Endothelial cell of umbilical vein (primary cell): ENCODE measurements around the gene AMPD1. TPM values are rescaled to one million over a fixed set of nuclear protein-coding genes. Genes with fewer than 3 reads are reported as not detected.

Experiments used
- BruUV-seq: library from RNA; stranded (reverse); fragments of 400-500 nt; replicated peaks from 2 replicates; lab custom pipeline; 2021; lab: Mats Ljungman, UMichigan
- CTCF ChIA-PET: fragments of 300-600, 350-600 bp; sonication (Branson Sonifier 250); formaldehyde crosslinking; loops from one replicate; lab custom pipeline; 2021; ENCODE audit warnings: antibody characterized with exemption, inconsistent platforms; lab: Charles Lee
- POLR2A ChIA-PET: fragments of 300-600, 350-600 bp; sonication (Branson Sonifier 250); formaldehyde crosslinking; loops from one replicate; lab custom pipeline; 2021; ENCODE audit warnings: antibody characterized with exemption, inconsistent platforms; lab: Charles Lee
- DNase-seq: peaks from one replicate; pipeline ENCODE4 v3.0.0-alpha.2; 2011; ENCODE audit warnings: low read depth, low spot score
- FAIRE-seq: peaks from 2 replicates; lab custom pipeline; 2011; peaks lifted over from hg19 to GRCh38; lab: Jason Lieb, UNC
- H2AFZ ChIP-seq: 2 replicates; pipeline ENCODE4 v1.6.0; 2012; ENCODE audit warnings: low read depth, low read length, control low read depth, inconsistent platforms
- H3K27ac ChIP-seq: 2 replicates; pipeline ENCODE4 v1.5.1; 2011; ENCODE audit warnings: low read depth, mild to moderate bottlenecking, control low read depth, low read length, moderate library complexity; ENCODE audit not compliant: insufficient read depth
- H3K27me3 ChIP-seq, 2 experiments: 2 replicates each; pipeline versions ENCODE4 v1.6.0 to v1.6.1; 2011; ENCODE audit warnings: low read length in 2 of 2, mixed read lengths in 1 of 2; ENCODE audit not compliant: control insufficient read depth in 2 of 2, insufficient read depth in 2 of 2
- H3K36me3 ChIP-seq, 2 experiments: 2 replicates in 1 of 2; 3 replicates in 1 of 2; pipeline ENCODE4 v1.5.1; 2011; ENCODE audit warnings: low read length in 2 of 2, mild to moderate bottlenecking in 1 of 2, moderate library complexity in 1 of 2; ENCODE audit not compliant: control insufficient read depth in 2 of 2, insufficient read depth in 2 of 2; ENCODE audit errors: extremely low read depth in 1 of 2
- H3K4me1 ChIP-seq: 3 replicates; pipeline ENCODE4 v1.5.1; 2011; ENCODE audit warnings: mild to moderate bottlenecking, low read length; ENCODE audit not compliant: control insufficient read depth, insufficient read depth; ENCODE audit errors: extremely low read depth
- H3K4me2 ChIP-seq: 2 replicates; pipeline ENCODE4 v1.6.1; 2011; ENCODE audit warnings: low read length, control low read depth, mixed read lengths; ENCODE audit not compliant: insufficient read depth
- H3K4me3 ChIP-seq, 3 experiments: fragments of 200-600 bp in 1 of 3; sonication (generic), shearing (Covaris generic) in 1 of 3; replicated peaks in 1 of 3; 2 replicates each; pipeline ENCODE4 v1.5.1; 2011 to 2016; ENCODE audit warnings: control low read depth in 3 of 3, low read length in 3 of 3, mild to moderate bottlenecking in 2 of 3, inconsistent platforms in 1 of 3, low read depth in 1 of 3, moderate library complexity in 1 of 3; ENCODE audit not compliant: insufficient read depth in 1 of 3
- H3K79me2 ChIP-seq: 2 replicates; pipeline ENCODE4 v1.6.0; 2012; ENCODE audit warnings: low read length, inconsistent platforms; ENCODE audit not compliant: control insufficient read depth, insufficient read depth
- H3K9ac ChIP-seq: replicated peaks from 2 replicates; pipeline ENCODE3; 2011; ENCODE audit warnings: low read length, control low read depth; ENCODE audit not compliant: insufficient read depth; ENCODE audit errors: extremely low read depth
- H3K9me1 ChIP-seq: replicated peaks from 3 replicates; pipeline ENCODE4 v1.6.0; 2011; ENCODE audit warnings: mild to moderate bottlenecking, low read length; ENCODE audit not compliant: control insufficient read depth, insufficient read depth; ENCODE audit errors: extremely low read depth
- H3K9me3 ChIP-seq: replicated peaks from 2 replicates; pipeline ENCODE4 v1.5.1; 2012; ENCODE audit warnings: low read length, inconsistent platforms; ENCODE audit not compliant: control insufficient read depth, insufficient read depth
- H4K20me1 ChIP-seq: replicated peaks from 2 replicates; pipeline ENCODE3; 2011; ENCODE audit warnings: mild to moderate bottlenecking, low read length; ENCODE audit not compliant: control insufficient read depth, insufficient read depth; ENCODE audit errors: extremely low read depth
- CTCF ChIP-seq, 2 donors: IDR thresholded peaks; 1 replicate in 1 of 2; 2 replicates in 1 of 2; pipeline ENCODE4 v1.5.1; 2011; ENCODE audit warnings: low read length in 2 of 2, mild to moderate bottlenecking in 2 of 2, moderate library complexity in 2 of 2, control low read depth in 1 of 2, inconsistent platforms in 1 of 2, low read depth in 1 of 2; ENCODE audit not compliant: insufficient read depth in 1 of 2; ENCODE audit errors: extremely low read depth in 1 of 2
- EZH2 ChIP-seq: IDR thresholded peaks from 2 replicates; pipeline ENCODE4 v1.6.1; 2012; ENCODE audit warnings: borderline replicate concordance, low read depth, mild to moderate bottlenecking, moderate library complexity, low read length, inconsistent platforms; ENCODE audit not compliant: severe bottlenecking
- FOS ChIP-seq: IDR thresholded peaks from 2 replicates; pipeline ENCODE4 v1.6.1; 2011; ENCODE audit warnings: mild to moderate bottlenecking, low read length, moderate library complexity, borderline replicate concordance; ENCODE audit not compliant: insufficient read depth
- GATA2 ChIP-seq: IDR thresholded peaks from 2 replicates; pipeline ENCODE4 v1.7.0; 2011; ENCODE audit warnings: low read depth, mild to moderate bottlenecking, moderate library complexity, mixed read lengths, low read length; ENCODE audit not compliant: insufficient read length, insufficient read depth
- JUN ChIP-seq: IDR thresholded peaks from 2 replicates; pipeline ENCODE4 v1.6.1; 2011; ENCODE audit warnings: borderline replicate concordance, low read depth; ENCODE audit not compliant: insufficient read length, insufficient read depth
- MAX ChIP-seq: IDR thresholded peaks from 2 replicates; pipeline ENCODE4 v1.6.1; 2011; ENCODE audit not compliant: insufficient read depth, insufficient read length
- MYC ChIP-seq: IDR thresholded peaks from one replicate; pipeline ENCODE4 v1.6.1; 2011; ENCODE audit warnings: mild to moderate bottlenecking, low read depth, low read length
- POLR2A ChIP-seq: IDR thresholded peaks from 2 replicates; pipeline ENCODE4 v1.6.1; 2012; ENCODE audit warnings: low read depth, mild to moderate bottlenecking, control low read depth, low read length
- POLR2AphosphoS5 ChIP-seq: IDR thresholded peaks from 2 replicates; pipeline ENCODE4 v1.6.1; 2012; ENCODE audit warnings: low read depth, mild to moderate bottlenecking, control low read depth, low read length, moderate library complexity; ENCODE audit not compliant: insufficient read depth
- dilution Hi-C: fragments of 300-500 bp; cut with MboI; formaldehyde crosslinking; loops from one replicate; pipeline ENCODE4 v1.15.0; 2019; ENCODE audit warnings: low sequenced_read_pairs; ENCODE audit not compliant: extremely low pct_ligation_motif_present
- intact Hi-C: fragments of 100-400 bp; cut with micrococcal nuclease; formaldehyde crosslinking; loops from one replicate; pipeline ENCODE4 v1.10.0; 2022
- polyA plus RNA-seq, 4 experiments: library from polyadenylated mRNA; depleted of rRNA in 3 of 4; stranded (reverse) in 3 of 4; unstranded in 1 of 4; fragments of >200 nt; gene quantifications; 2 replicates each; pipeline versions ENCODE4 v1.2.1 to v1.2.3, GENCODE V29; 2011 to 2012; ENCODE audit warnings: missing spikeins in 1 of 4
- total RNA-seq: library from RNA; stranded (reverse); gene quantifications from 2 replicates; pipeline ENCODE4 v1.2.3, GENCODE V29; 2021

The AMPD1 gene
- total and polyA plus RNA-seq, 2 donors (not counting 3 experiments of a cell fraction or from before 2014, with no cell fraction given) = not detected

- dilution Hi-C loops = no loop called here
- CTCF ChIA-PET = no interaction called here
- peaks cover 4% of the 10 kb centered on the region for H3K9me1 ChIP-seq
- no peak overlapping the region for H3K27ac ChIP-seq
- H3K9ac ChIP-seq = no peak overlapping the region
- no peaks in the 10 kb centered on the region for H3K4me1 ChIP-seq
- no TSS peak for BruUV-seq
- no peak overlapping the region for H3K4me3 ChIP-seq
- no peak for FAIRE-seq
- no peaks in the 10 kb centered on the region for H3K36me3 ChIP-seq
- intact Hi-C loops = no loop called here
- DNase-seq = no peak
- H3K9me3 ChIP-seq = no peaks in the 10 kb centered on the region
- H4K20me1 ChIP-seq = no peaks in the 10 kb centered on the region
- TF ChIP-seq EZH2 = no peak
- TF ChIP-seq MYC = no peak
- TF ChIP-seq CTCF (IDR thresholded peaks at IDR 0.05; ENCODE audit: extremely low read depth in 1 of 2, insufficient read depth in 1 of 2, low read depth in 1 of 2, low read length in 2 of 2) = no peak
- no peak for TF ChIP-seq GATA2
- no peak for TF ChIP-seq POLR2A
- no peak for TF ChIP-seq JUN
- no peak for TF ChIP-seq MAX
- no peak for TF ChIP-seq POLR2AphosphoS5
- no peak for TF ChIP-seq FOS
- H3K4me2 ChIP-seq = no peak overlapping the region
- H3K27me3 ChIP-seq = peaks cover 3 to 10% of the 10 kb centered on the region in 2 experiments
- H3K79me2 ChIP-seq = no peaks in the 10 kb centered on the region
- POLR2A ChIA-PET = no interaction called here
- no peak overlapping the region for H2AFZ ChIP-seq
Measured at GRCh38 chr1:114696810-114697209, 1.5 kb upstream of the AMPD1 start.
